SJSA1 (cell line): ENCODE results near the gene RBPJL. TPM values are rescaled to one million over a fixed set of nuclear protein-coding genes. Genes with fewer than 3 reads are reported as not detected.
A peak's percentile ranks its signal among the peaks of the same experiment; 100 is the strongest.
"Not testable (repeated sequence)": the region's sequence is repeated elsewhere in the genome, so short reads cannot be mapped to it uniquely, and the experiment has no call there.

Experiments
- DNase-seq, 2 experiments: peaks; one replicate each; pipeline ENCODE4 v3.0.0-alpha.2; 2015 to 2020; ENCODE audit warnings: low spot score in 2 of 2, low read depth in 1 of 2
- H3K27ac ChIP-seq: fragments of 250-450 bp; sonication (Bioruptor Pico); 2 replicates; pipeline ENCODE4 v1.5.1; 2020; ENCODE audit warnings: mild to moderate bottlenecking, moderate library complexity
- H3K27me3 ChIP-seq: fragments of 250-450 bp; sonication (Bioruptor Pico); replicated peaks from 2 replicates; pipeline ENCODE4 v1.5.1; 2020; ENCODE audit warnings: mild to moderate bottlenecking, moderate library complexity
- H3K36me3 ChIP-seq: fragments of 250-450 bp; sonication (Bioruptor Pico); 2 replicates; pipeline ENCODE4 v1.5.1; 2020; ENCODE audit warnings: mild to moderate bottlenecking
- H3K4me1 ChIP-seq: fragments of 250-450 bp; sonication (Bioruptor Pico); replicated peaks from 2 replicates; pipeline ENCODE4 v1.6.1; 2021; ENCODE audit warnings: mild to moderate bottlenecking
- H3K4me3 ChIP-seq: fragments of 250-450 bp; sonication (Bioruptor Pico); 2 replicates; pipeline ENCODE4 v1.5.1; 2020; ENCODE audit warnings: mild to moderate bottlenecking
- H3K9me3 ChIP-seq: fragments of 250-450 bp; sonication (Bioruptor Pico); replicated peaks from 2 replicates; pipeline ENCODE4 v1.5.1; 2020; ENCODE audit warnings: mild to moderate bottlenecking
- total RNA-seq: library from RNA; depleted of rRNA; stranded (reverse); fragments of >200 nt; shearing (Covaris generic); gene quantifications from 2 replicates; pipeline ENCODE4 v1.2.3, GENCODE V29; 2014

Gene RBPJL
- total RNA-seq, 1 experiment from 2014 or later = not detected

DNA sequence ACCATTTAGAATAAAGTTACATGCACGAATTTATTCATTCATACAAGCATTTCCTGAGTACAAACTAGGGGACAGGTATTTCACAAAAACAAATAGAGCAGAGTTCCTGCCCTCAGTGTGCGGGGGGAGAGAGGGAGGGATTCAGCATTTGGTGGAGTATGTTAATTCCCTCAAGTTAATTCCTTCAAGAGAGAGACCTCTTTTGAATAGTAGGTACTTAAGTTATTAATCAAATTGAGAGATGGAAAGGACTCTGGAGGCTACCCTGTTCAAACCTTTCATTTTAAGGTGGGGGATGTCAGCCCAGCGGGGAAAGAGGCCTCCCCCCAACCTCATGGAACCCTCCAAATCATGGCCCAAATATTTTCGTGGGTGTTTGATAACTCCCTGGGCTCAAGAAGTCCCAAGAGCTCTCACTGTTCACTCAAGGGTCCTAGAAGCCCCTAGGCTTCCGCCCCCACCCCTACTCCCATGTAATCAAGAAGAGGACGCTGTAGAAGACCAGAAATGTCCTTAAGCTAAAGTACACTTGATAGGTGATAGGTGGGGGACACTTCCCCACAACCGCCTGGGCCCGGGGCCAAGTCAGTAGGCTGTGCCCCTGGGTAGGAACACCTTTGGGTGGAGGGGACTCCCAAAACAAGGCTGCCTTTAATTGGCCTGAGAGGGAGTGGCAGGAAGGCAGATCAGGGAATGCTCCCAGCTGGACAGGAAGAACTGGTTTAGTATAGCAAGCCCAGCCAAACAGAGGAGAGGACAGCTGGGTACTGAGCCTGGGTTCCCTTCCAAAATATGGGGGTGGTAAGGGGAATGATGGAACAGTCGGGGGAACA, 38.7 kb downstream of the RBPJL start:
- no peak for DNase-seq
- peak overlapping the region; percentile 81 for H3K27ac ChIP-seq
- H3K9me3 ChIP-seq = no peaks in the 10 kb centered on the region; the same call in 1 of the 2 replicates
- H3K27me3 ChIP-seq = no peaks in the 10 kb centered on the region
- H3K4me3 ChIP-seq = no peak overlapping the region
- H3K36me3 ChIP-seq = peaks cover 50% of the 10 kb centered on the region
- H3K4me1 ChIP-seq = peaks cover 80% of the 10 kb centered on the region

DNA sequence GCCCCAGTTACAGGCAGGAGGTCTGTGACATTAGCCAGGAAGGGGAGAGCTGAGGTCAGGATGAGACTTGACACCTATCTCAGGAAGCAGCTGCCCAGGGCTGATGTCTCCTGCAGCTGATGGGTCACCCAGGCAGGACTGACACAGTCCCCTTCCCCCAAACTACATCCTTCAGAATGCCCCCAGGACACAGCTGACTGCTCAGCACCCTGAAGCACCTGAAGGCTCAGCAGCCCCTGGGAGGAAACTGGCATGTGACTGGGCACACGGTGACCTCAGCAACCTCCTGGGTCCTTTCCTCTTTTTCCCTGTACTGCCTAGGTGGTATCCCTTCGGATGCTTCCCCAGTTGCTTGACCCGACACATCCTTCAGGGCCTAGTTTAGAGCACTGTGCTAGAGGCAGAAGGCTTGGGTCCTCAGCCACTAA, 39.7 kb downstream of the RBPJL start:
- no peak for DNase-seq
- Histone ChIP-seq H3K4me1 (peaks cover 77% of the 10 kb centered on the region), H3K27me3 (no peaks in the 10 kb centered on the region), H3K9me3 (no peaks in the 10 kb centered on the region; the same call in 1 of the 2 replicates), H3K27ac (no peak overlapping the region; the same call in 1 of the 2 replicates), H3K36me3 (peaks cover 41% of the 10 kb centered on the region), H3K4me3 (peak overlapping the region; percentile 85)

DNA sequence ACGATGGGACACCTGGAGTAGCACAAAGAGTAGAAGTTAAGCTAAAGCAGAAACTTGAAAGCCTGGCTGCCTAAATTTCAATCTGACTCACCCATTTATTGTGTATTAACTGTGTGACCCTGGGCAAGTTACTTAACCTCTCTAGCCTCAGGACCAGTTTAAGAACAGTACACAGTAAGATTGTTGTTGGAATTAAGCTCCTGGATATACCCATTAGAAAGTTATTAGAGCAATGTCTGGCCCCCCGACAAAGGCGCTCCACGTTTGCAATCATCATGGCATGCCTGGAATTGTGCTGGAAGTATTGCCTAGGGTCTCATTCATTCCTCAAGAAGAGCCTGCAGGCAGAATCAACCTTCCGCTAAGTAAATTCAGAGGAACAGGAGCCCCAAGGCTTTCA, 40.2 kb downstream of the RBPJL start:
- no peak for DNase-seq
- H3K9me3 ChIP-seq = no peaks in the 10 kb centered on the region; the same call in 1 of the 2 replicates
- H3K27ac ChIP-seq = peak overlapping the region; percentile 90
- H3K36me3 ChIP-seq = peaks cover 38% of the 10 kb centered on the region
- H3K4me3 ChIP-seq = peak overlapping the region; percentile 85
- H3K27me3 ChIP-seq = no peaks in the 10 kb centered on the region
- peaks cover 73% of the 10 kb centered on the region for H3K4me1 ChIP-seq

DNA sequence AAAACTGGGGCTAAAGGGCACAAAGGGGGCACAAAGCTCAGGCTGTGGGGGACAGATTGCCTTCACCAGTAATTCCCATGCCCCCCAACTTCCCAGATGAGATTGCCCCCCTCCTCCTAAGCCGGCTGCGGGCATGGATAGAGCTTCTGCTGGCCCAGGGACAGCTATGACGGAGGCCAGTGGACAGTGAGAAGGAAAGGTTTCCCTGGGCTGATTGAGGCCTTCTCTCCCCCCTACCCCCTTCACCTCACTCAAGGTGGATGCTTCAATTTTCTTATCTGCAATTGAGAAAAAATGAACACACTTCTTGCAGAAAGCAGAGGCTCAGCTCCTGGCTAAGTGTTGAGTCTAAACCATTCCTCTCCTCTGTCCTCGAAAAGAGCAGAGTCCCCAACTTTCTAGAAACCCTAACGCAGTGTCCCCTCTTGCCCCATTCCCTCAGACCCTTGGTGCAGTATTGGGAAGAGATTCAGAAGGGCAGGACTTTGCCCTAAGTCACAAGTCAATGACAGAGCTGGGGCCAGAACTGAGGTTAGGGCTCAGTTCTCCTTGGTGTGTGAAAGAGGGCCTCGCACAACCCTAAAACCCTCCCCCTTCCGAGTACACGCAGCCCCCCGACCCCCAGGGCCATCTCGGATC, 40.8 kb downstream of the RBPJL start:
- Histone ChIP-seq H3K27ac (peak overlapping the region; percentile 90), H3K9me3 (no peaks in the 10 kb centered on the region; the same call in 1 of the 2 replicates), H3K27me3 (no peaks in the 10 kb centered on the region), H3K4me3 (peak overlapping the region; percentile 85), H3K36me3 (peaks cover 35% of the 10 kb centered on the region), H3K4me1 (peaks cover 68% of the 10 kb centered on the region)
- no peak for DNase-seq

DNA sequence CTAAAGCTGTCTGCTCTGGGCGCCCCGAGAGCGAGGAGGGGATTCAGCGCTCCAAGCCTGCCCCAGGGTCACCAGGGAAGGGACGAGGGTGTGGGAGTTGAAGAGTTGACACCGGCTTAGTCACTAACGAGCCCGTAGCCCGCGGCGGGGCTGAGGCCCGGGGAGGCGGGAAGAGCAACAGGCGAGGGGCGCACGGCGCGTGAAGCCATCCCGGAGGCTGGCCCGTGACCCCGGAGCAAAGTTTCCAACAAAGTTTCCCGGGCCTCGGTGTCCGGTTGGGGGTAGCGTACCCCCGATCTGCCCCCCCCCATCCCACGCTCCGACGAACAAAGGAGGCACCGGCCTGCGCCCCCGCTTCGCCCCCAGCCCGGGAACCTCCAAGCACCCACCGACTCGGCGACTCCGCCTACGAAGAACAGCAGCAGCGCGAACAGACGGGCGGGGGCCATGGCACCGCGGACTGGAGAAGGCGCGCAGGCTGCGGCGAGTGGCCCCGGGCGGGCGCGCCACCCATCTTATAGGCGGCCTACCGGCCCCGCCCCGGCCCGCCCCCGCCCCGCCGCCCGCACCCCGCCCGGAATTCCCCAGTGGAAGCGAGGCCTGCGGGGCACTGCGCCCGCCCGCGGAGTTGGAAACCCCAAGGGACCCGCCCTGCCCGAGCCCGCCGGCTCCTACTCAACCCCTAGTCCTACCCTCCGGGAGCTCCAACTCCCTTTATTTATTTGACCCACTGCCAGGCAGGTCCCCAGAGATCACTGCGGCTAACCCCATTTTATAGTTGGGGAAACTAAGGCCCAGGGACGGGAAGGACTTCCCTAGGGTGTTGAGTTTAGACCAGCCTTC, 41.5 kb downstream of the RBPJL start, which contains the start of gene SDC4:
TSS of gene SDC4 (minus strand) at position 489 of the 843 bp plus-strand sequence. CDS start at position 449, 40 bp downstream.
- peak; percentile 75 to 88 for DNase-seq
- peak within 1 kb of the TSS; percentile 90 for H3K27ac ChIP-seq
- peak within 1 kb of the TSS; percentile 85 for H3K4me3 ChIP-seq
- peaks cover 60% of the 10 kb centered on the region for H3K4me1 ChIP-seq
- H3K36me3 ChIP-seq = peaks cover 30% of the 10 kb centered on the region
- H3K9me3 ChIP-seq = no peaks in the 10 kb centered on the region; the same call in 1 of the 2 replicates
- no peaks in the 10 kb centered on the region for H3K27me3 ChIP-seq

DNA sequence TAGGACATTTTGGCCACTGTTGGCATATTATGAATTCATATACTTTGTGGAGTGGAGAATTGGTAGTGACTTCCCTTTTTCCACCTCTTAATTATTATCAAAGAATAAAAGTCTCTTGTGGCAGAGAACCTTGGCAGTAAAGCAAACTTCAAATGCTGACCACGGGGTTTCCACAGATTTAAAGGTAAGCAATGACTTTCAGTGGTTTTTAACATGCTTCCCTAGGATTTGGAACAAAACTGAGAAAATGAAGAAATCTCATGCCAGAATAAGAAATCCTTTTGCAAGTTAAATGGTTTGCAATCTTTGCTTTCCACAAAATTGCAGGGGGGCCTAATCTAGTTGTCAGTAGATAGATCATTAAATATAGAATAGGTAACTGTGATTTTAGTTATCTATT, 43.6 kb downstream of the RBPJL start:
- no peak for DNase-seq
- Histone ChIP-seq H3K36me3 (peaks cover 12% of the 10 kb centered on the region), H3K9me3 (no peaks in the 10 kb centered on the region; the same call in 1 of the 2 replicates), H3K4me3 (no peak overlapping the region), H3K4me1 (peaks cover 59% of the 10 kb centered on the region), H3K27me3 (no peaks in the 10 kb centered on the region), H3K27ac (no peak overlapping the region)

DNA sequence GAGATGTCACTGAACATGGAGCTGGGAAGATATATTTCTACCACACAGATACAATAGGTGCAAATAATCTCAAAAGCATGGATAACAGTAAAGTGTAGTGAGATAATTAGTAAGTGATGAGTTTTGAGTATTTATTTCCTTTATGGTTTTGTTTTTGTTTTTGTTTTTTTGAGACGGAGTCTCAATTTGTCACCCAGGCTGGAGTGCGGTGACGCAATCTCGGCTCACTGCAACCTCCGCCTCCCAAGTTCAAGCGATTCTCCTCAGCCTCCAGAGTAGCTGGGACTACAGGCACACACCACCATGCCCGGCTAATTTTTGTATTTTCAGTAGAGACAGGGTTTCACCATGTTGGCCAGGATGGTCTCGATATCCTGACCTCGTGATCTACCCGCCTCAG, 44.2 kb downstream of the RBPJL start:
- not testable (repeated sequence) for H3K9me3 ChIP-seq, H3K4me3 ChIP-seq, H3K27ac ChIP-seq, H3K27me3 ChIP-seq, DNase-seq
- Histone ChIP-seq H3K36me3 (peaks cover 12% of the 10 kb centered on the region), H3K4me1 (peaks cover 59% of the 10 kb centered on the region)

DNA sequence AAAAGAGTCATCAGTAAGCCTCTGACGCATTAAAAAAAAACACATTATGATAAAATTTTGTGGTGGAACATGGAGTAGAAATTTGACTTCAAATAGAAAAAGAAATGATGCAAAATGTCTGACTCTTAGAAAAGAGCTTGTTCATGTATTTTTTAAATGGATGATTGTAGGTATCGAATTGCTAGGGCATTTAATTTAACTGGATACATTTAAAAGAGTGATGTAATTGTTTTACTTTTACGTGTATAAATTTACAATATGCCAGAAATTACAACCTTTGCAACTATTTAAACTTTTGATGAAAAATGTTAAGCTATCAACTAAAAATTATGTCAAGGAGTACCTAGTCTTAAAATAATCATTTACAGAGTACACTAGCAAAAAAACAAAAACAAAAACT, 46.1 kb downstream of the RBPJL start:
- peaks cover 49% of the 10 kb centered on the region for H3K4me1 ChIP-seq
- no peaks in the 10 kb centered on the region for H3K27me3 ChIP-seq
- H3K27ac ChIP-seq = no peak overlapping the region
- no peak for DNase-seq
- H3K36me3 ChIP-seq = peaks cover 4% of the 10 kb centered on the region
- no peaks in the 10 kb centered on the region; the same call in 1 of the 2 replicates for H3K9me3 ChIP-seq
- H3K4me3 ChIP-seq = no peak overlapping the region

DNA sequence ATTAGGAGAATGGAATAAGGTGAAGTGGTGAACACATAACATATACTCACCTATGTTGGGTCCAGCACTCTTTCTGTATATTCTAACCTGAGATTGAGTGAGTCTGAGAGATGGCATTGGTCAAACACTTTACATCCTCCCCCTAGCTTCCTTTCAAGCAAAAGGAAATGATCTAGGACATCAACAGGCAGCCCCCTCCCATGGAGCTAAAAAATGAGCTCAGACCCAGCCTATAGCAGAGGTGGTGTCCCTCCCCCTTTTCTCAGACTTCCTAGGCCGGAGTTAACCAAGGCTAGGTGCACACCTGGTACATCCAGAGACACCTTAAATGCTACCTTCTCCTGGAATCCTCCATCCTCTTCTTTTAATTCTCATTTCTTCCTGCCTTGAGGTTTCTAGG, 47.1 kb downstream of the RBPJL start:
- Histone ChIP-seq H3K27me3 (no peaks in the 10 kb centered on the region), H3K36me3 (no peaks in the 10 kb centered on the region), H3K27ac (no peak overlapping the region), H3K4me1 (peaks cover 54% of the 10 kb centered on the region), H3K4me3 (no peak overlapping the region), H3K9me3 (no peaks in the 10 kb centered on the region)
- DNase-seq = no peak

DNA sequence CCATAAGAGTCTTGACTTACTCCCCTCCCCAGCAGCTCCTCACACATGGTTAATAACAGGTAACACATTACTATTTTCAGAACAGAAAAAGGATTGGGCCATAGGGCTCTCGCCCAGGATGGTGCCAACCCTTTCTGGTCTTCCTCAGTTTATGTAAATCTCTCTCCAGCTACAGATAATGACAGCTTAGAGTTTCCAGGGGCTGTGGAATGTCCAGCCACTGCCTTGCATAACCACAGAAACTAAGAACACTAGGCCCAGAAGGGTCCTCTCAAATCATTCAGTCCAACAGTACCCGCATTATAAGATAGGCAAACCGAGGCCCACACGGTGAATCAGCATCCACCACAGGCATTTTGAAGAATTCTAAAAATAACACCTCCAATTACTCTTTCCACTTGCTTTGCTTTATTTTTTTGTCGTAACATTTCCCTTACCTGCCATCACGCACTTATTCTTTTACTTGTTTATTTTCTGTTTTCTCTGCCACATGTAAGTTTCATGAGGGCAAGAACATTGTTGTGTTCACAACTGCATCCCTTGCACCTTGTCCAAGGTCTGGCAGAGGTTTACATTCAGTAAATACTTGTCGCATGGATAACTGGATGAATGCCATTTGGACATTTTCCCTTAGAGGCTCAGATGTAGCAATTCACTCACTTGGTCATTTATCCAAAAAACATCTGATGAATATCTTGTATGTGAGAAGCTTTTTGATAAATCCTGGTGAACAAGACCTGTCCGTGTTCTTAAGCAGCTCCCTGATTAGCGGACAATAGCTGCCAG, 48.0 kb downstream of the RBPJL start:
- H3K27ac ChIP-seq = peak overlapping the region; percentile 13
- peak in 1 of 2 experiments; percentile 28 for DNase-seq
- no peak overlapping the region for H3K4me3 ChIP-seq
- H3K27me3 ChIP-seq = no peaks in the 10 kb centered on the region
- no peaks in the 10 kb centered on the region for H3K36me3 ChIP-seq
- peaks cover 54% of the 10 kb centered on the region for H3K4me1 ChIP-seq
- H3K9me3 ChIP-seq = no peaks in the 10 kb centered on the region

DNA sequence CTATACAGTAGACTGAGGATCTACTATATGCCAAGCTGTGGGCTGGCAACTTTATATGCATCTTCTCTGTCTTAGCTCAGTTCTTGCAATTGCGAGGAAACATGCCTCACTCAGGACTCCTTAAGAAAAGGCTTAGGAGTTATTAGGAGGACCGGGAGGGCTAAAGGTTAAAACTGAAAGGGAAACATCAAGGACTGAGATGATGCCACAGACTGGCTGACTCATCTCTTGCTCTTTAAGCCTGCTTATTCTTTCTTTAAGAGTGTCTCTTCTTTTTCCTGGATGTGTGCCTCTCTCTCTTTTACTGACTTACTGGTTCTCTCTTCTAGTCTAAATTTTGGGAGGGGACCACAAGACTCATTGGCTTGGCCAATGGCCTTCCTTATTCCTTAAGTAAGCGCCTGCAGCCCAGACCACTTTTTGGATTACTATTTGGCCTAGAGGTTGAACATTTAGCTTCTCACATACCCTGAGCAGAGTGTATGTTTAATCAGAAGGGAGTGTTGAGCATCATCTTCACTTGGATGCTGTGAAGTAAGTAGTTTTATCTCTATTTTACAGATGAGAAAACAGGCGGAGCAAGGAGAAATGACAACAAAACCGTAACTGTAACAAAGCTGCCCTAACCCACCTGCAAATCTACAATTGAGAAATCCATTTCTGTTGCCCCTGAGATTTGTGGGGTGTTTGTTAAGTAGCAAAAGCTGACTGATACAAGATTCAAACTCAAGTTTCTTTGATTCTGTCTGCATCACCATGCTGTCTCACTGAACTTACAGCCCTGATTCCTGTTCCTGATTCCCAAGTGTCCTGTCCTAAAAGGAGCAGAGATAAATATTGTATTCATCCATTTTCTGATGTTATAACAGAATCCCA, 48.8 kb downstream of the RBPJL start:
- Histone ChIP-seq H3K27me3 (no peaks in the 10 kb centered on the region), H3K9me3 (no peaks in the 10 kb centered on the region), H3K27ac (peak overlapping the region; percentile 13), H3K4me1 (peaks cover 61% of the 10 kb centered on the region), H3K36me3 (no peaks in the 10 kb centered on the region), H3K4me3 (no peak overlapping the region)
- peak in 1 of 2 experiments; percentile 61 for DNase-seq
